Kidney tubule cell (primary cell): ENCODE measurements around the gene GCNT1.
"Not testable (repeated sequence)": the region's sequence is repeated elsewhere in the genome, so short reads cannot be mapped to it uniquely, and the experiment has no call there.

Source experiments
- DNase-seq: peaks from one replicate; pipeline ENCODE4 v3.0.0-alpha.2; 2018; ENCODE audit warnings: low spot score

Gene GCNT1

GRCh38 chr9:76490249-76490990, 31.4 kb downstream of the GCNT1 start:
- DNase-seq: no peak

DNA sequence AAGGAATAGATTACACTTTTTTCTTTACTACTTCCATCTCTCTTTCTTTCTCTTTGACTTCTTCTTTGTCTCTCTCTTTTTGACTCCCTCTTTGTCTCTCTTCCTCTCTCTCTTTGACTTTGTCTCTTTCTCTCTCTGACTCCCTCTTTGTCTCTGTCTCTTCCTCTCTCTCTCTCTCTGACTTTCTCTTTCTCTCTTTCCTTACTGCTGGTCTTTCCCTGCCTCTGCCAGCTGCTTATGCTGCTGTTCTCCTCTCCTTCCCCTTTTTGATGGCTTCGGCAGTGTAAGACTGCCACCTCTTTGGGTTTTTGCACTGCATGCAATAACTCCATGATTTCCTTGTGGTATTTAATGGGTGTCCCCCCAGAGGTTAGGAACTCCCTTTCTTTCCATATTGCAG, 32.1 kb downstream of the GCNT1 start:
- not testable (repeated sequence) for DNase-seq

DNA sequence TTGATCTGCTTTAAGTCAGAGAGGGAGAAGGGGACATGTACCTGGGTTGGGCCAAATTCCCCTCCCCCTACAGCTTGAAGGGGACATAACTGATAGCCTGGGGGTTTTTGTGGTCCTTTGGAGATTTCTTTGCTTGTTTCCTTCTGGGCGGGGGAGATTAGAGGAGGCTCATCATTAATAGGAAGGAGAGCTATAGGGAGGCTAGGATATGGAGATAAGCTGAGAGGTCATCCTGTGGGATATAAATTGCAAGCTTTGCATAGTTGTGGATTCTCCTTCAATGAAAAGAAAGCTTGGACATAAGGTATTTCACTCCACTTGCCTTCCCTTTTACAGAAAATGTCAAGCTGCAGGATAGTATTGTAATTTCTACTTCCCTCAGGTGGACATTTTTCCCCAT, 34.5 kb downstream of the GCNT1 start:
- not testable (repeated sequence) for DNase-seq

GRCh38 chr9:76500061-76500460, 41.1 kb downstream of the GCNT1 start:
- DNase-seq: no peak

GRCh38 chr9:76502746-76503145, 43.8 kb downstream of the GCNT1 start:
- no peak for DNase-seq

GRCh38 chr9:76510041-76510440, 51.1 kb downstream of the GCNT1 start:
- DNase-seq: no peak

DNA sequence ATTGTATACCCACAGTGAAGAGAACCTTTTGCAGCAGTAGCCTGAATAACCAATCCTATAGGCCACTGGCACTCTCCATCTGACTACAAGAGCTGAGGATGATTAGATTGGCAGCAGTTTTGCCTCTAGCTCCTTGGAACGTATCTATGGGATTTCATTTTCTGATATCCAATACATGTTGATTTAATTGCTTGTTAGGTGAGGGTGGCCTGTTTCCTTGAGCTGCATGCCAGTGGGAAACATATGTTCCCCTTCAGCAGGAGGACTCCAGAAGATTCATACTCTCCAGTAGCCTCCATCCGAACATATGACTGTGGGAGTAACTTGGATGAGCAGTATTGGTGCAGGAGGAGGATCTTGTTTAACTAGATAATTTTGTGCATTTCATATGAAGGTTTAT, 51.5 kb downstream of the GCNT1 start:
- no peak for DNase-seq

GRCh38 chr9:76512826-76513225, 53.8 kb downstream of the GCNT1 start:
- peak; percentile 72 for DNase-seq

DNA sequence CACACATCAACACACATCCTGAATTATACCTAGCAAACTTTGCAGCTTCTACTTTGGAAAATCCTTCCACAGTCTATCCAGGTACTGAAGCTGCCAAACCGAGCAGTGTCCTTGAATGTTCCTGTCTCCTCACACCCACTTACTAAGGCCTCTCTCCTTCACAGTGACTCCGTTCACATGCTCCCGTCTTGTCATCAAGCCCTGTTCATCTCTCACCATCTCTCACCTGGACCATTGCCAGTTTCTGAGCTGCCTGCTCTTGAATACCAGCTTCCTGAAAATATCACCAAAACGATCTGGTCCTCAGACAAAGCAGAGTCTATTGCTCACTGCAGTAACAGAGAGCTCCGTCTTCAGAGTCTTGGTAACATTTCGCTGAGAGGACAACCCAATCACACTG, 57.4 kb downstream of the GCNT1 start:
- DNase-seq: peak; percentile 9

GRCh38 chr9:76516871-76517270, 57.9 kb downstream of the GCNT1 start:
- DNase-seq: no peak

DNA sequence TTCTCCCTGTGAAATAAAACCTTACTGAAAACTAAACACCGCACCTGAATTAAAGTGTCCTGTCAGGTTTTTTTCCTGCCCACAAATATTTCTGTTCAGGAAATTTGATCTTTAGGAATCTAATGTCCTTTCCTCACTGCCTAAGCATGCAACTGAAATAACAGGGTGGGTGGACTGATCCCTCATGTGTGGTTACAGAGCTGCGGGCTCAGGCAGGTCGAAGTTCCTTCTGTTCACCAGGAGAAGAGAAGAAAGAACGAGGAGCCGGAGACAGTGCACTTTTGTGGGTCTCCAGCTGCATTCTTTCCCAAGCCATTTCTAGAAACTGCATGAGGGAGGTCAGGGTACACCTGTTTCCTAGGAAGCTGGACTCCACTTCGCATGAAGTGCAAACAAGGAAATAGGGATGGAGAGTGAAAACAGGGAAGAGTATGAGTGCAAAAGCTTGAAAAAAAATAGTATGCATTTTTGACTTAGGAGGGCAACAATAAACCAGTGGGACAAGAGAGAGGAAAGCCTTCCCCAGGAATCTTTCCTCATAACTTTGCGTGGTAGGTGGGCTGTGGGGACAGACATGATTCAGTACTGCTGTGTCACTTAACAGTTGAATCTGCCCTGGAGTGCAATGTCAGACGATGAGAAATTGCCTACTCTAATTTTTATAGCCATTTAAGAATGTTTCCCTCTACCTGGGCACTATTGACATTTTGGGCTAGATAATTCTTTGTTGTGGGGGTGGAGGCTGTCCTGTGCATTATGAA, 60.3 kb downstream of the GCNT1 start:
- DNase-seq: peak; percentile 73

- peak; percentile 76 for DNase-seq
Observed at GRCh38 chr9:76521244-76521681, 62.3 kb downstream of the GCNT1 start.

- DNase-seq: peak; percentile 89
Observed at GRCh38 chr9:76521906-76522305, 62.9 kb downstream of the GCNT1 start.

GRCh38 chr9:76523617-76524200, 64.7 kb downstream of the GCNT1 start:
- DNase-seq: not testable (repeated sequence)

DNA sequence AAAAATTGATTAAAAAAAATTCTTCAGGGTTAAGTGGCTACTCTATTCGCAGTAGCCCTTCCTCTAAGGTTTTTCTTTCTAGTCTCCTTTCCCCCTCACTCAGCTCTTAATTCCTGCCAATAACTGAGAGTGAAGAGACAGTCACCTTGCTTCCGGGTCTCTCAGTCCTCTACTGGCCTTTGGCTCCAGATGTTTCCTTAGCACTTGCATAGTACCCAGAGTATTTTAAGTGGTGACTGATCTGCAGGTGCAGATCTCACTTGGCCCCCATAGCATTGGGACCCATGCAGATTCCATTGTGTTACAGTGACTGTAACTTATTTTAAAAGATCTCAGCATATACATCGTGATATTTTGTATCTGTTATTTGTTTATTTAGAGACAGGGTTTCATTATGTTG, 66.2 kb downstream of the GCNT1 start:
- DNase-seq: no peak

DNA sequence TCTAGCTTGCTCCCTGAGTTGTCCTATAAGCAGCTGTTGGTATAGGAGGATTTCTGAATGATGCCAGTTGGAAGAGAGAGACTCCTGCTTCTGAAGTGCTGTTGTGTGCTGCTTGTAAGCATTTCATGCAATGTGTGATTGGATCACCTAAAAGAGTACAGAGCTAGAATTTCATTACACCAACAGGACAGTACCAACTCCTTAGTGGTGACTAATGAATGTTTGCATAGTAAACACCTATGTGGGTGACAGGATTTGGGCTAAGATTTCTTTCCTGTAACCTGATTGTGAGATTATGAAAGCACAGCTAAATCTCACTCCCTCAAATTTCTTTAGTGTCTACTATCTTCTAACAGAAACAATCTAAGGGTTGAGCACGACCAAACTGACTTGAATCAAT, 67.0 kb downstream of the GCNT1 start:
- DNase-seq: peak; percentile 12

- no peak for DNase-seq
Observed at GRCh38 chr9:76528056-76528455, 69.1 kb downstream of the GCNT1 start.

DNA sequence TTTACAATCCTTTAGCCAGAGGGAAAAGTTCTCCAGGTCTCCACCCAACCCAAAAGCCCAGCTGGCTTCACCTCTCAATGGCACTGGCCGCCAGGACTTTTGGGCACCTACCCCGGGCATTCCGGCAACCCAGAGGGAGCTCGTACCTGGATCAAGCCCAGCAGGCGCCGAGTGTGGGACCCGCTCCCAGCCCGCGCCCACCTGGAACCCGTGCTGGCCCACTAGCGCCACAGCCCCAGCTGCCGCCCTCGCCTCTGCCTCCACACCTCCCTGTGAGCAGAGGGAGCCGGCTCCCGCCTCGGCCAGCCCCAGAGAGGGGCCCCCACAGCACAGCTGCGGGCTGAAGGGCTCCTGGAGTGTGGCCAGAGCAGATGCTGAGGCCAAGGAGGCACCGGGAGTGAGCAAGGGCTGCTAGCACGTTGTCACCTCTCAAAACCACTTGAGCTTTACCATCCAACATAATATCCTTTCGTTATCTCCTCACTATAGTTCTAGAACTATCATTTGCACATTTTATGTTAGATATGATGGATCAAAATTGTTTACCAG, 69.7 kb downstream of the GCNT1 start:
- no peak for DNase-seq

DNA sequence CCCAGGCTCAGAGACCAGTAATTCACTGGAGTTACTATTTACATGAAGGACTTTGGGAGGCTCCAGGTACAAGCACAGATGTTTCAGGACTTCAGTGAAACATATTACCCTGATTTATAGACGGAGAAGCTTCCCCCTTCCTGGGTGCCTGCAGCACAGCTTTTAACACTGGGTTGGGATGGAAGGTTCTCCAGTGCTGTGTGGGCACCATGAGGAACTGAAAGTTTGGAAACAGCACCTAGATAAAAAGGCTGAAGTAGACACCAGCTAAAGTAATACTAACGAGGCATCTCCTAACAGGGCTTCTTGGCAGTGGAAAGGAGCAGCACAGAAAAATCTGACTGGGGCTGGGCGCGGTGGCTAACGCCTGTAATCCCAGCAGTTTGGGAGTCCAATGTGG, 70.7 kb downstream of the GCNT1 start:
- DNase-seq: no peak

GRCh38 chr9:76530458-76531110, 71.6 kb downstream of the GCNT1 start:
- DNase-seq: no peak

DNA sequence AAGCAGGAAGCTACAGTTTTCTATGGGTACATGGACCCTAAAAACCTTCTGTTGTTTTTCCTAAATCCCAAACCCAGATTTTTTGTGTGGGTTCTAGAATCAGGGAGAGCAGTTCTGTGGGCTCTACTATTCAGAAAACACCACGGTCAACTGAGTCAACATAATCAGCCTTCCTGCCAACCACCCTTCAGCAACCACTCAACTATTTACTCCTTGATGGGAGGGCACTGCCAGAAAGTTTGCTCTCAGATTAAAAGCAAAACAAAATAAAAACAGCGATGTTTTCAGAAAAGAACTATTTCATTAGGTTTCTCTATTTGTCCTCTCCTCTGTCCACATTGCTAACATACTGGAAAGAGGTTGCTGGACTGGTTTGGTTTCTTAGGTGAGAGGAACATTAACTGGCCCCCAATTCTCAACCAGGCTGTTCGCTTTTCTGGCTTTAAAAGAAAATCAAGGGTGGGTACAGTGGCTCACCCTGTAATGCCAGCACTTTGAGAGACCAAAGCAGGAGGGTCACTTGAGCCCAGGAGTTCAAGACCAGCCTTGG, 72.3 kb downstream of the GCNT1 start:
- DNase-seq: no peak

- not testable (repeated sequence) for DNase-seq
Observed at GRCh38 chr9:76532877-76533276, 73.9 kb downstream of the GCNT1 start.
